Breast epithelium (tissue), 3 donors: ENCODE measurements around the gene LAGE3.

Experiments used
- POLR2A ChIP-seq: fragments of 450-650 bp; IDR thresholded peaks from one replicate; pipeline ENCODE4 v1.6.1; 2016; ENCODE audit warnings: antibody characterized with exemption, mild to moderate bottlenecking, moderate library complexity
- POLR2AphosphoS5 ChIP-seq, 3 donors: sonication (generic); formaldehyde crosslinking; IDR thresholded peaks; one replicate each; pipeline ENCODE4 v1.6.1; 2017; ENCODE audit warnings: antibody characterized with exemption in 3 of 3
- TF ChIP-seq, protein P1 (sequence below), 3 donors: fragments of 450-650 bp; IDR thresholded peaks; one replicate each; pipeline ENCODE4 v1.5.1; 2016 to 2017; ENCODE audit warnings: antibody characterized with exemption in 3 of 3, mild to moderate bottlenecking in 3 of 3, moderate library complexity in 3 of 3

DNA sequence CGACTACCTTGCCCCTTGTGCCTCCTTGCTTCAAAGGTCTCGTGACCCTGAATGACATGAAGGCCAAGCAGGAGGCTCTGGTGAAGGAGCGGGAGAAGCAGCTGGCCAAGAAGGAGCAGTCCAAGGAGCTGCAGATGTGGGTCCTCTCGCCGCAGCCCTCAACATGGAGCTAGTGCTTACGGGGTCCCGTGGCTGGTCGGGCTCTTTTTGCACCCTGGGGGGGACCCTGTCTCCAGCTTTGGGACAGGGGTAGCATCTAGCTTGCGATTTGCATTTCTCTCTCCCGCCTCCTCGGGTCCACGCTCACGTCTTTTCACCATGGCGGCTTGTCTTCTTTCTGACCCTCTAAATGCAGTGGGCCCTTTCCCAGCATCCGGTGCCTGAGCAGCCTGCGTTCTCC is 33.3 kb downstream of the LAGE3 start:
- TF ChIP-seq, protein P1, sequence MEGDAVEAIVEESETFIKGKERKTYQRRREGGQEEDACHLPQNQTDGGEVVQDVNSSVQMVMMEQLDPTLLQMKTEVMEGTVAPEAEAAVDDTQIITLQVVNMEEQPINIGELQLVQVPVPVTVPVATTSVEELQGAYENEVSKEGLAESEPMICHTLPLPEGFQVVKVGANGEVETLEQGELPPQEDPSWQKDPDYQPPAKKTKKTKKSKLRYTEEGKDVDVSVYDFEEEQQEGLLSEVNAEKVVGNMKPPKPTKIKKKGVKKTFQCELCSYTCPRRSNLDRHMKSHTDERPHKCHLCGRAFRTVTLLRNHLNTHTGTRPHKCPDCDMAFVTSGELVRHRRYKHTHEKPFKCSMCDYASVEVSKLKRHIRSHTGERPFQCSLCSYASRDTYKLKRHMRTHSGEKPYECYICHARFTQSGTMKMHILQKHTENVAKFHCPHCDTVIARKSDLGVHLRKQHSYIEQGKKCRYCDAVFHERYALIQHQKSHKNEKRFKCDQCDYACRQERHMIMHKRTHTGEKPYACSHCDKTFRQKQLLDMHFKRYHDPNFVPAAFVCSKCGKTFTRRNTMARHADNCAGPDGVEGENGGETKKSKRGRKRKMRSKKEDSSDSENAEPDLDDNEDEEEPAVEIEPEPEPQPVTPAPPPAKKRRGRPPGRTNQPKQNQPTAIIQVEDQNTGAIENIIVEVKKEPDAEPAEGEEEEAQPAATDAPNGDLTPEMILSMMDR (IDR thresholded peaks at IDR 0.05) = no peak
- TF ChIP-seq POLR2AphosphoS5 (IDR thresholded peaks at IDR 0.05) (no peak), POLR2A (no peak)
